WTC11 (cell line): Measurements from ENCODE around the gene TUBB. TPM values are rescaled to one million over a fixed set of nuclear protein-coding genes. Genes with fewer than 3 reads are reported as not detected.

Experiments used
- ATAC-seq: fragments of 200-7000 bp; cut with Tn5 transposase; 2 replicates; pipeline ENCODE4 v1.10.0; 2021; ENCODE audit warnings: mild to moderate bottlenecking, moderate library complexity
- CTCF ChIA-PET: fragments of 300-600 bp; sonication (Branson Sonifier 250); formaldehyde crosslinking; loops from one replicate; lab custom pipeline; 2021; ENCODE audit warnings: antibody characterized with exemption; lab: Charles Lee
- POLR2A ChIA-PET: fragments of 350-600 bp; sonication (Branson Sonifier 250); formaldehyde crosslinking; loops from one replicate; lab custom pipeline; 2021; ENCODE audit warnings: antibody characterized with exemption; lab: Charles Lee
- DNase-seq: peaks from one replicate; pipeline ENCODE4 v3.0.0; 2021; ENCODE audit warnings: low spot score
- H3K27ac Mint-ChIP-seq: 2 replicates; pipeline ENCODE4 v1.8.0; 2021; ENCODE audit warnings: mixed read lengths
- H3K27me3 Mint-ChIP-seq: 2 replicates; pipeline ENCODE4 v1.8.0; 2021; ENCODE audit warnings: low read depth, mild to moderate bottlenecking, moderate library complexity, mixed read lengths
- H3K36me3 Mint-ChIP-seq: 2 replicates; pipeline ENCODE4 v1.8.0; 2021; ENCODE audit warnings: mixed read lengths
- H3K4me1 Mint-ChIP-seq: 2 replicates; pipeline ENCODE4 v1.8.0; 2022; ENCODE audit warnings: mixed read lengths
- H3K4me3 Mint-ChIP-seq: 2 replicates; pipeline ENCODE4 v1.8.0; 2021; ENCODE audit warnings: mild to moderate bottlenecking, moderate library complexity, mixed read lengths
- H3K9me3 Mint-ChIP-seq: 2 replicates; pipeline ENCODE4 v1.8.0; 2021; ENCODE audit warnings: mixed read lengths
- ARID4B ChIP-seq: sonication (generic); formaldehyde crosslinking; IDR thresholded peaks from 2 replicates; pipeline ENCODE4 v1.8.0; 2023; ENCODE audit warnings: missing genetic modification reagents, mild to moderate bottlenecking, borderline replicate concordance
- CREM ChIP-seq: sonication (generic); formaldehyde crosslinking; IDR thresholded peaks from 2 replicates; pipeline ENCODE4 v1.8.1; 2022; ENCODE audit warnings: mild to moderate bottlenecking, missing genetic modification reagents, moderate library complexity
- EMX1 ChIP-seq: fragments of 250-450 bp; sonication (Bioruptor Pico); IDR thresholded peaks from 2 replicates; pipeline ENCODE4 v1.8.0; 2021; ENCODE audit warnings: mild to moderate bottlenecking
- FOXK1 ChIP-seq: sonication (generic); formaldehyde crosslinking; IDR thresholded peaks from 2 replicates; pipeline ENCODE4 v1.8.0; 2022; ENCODE audit warnings: mild to moderate bottlenecking, moderate library complexity, missing genetic modification reagents
- GABPB1 ChIP-seq: sonication (generic); formaldehyde crosslinking; IDR thresholded peaks from 2 replicates; pipeline ENCODE4 v1.8.1; 2023; ENCODE audit warnings: mild to moderate bottlenecking, missing genetic modification reagents
- GRHL2 ChIP-seq: fragments of 250-450 bp; sonication (Bioruptor Pico); IDR thresholded peaks from 2 replicates; pipeline ENCODE4 v1.8.0; 2022; ENCODE audit warnings: mild to moderate bottlenecking, moderate library complexity; ENCODE audit not compliant: insufficient replicate concordance, severe bottlenecking
- HMGA2 ChIP-seq: fragments of 250-450 bp; sonication (Bioruptor Pico); IDR thresholded peaks from 2 replicates; pipeline ENCODE4 v1.4.0; 2021; ENCODE audit warnings: mild to moderate bottlenecking, moderate library complexity
- MYBL2 ChIP-seq: sonication (generic); formaldehyde crosslinking; IDR thresholded peaks from 2 replicates; pipeline ENCODE4 v1.8.1; 2023; ENCODE audit warnings: mild to moderate bottlenecking, moderate library complexity, missing genetic modification reagents
- NR2C2 ChIP-seq: sonication (generic); formaldehyde crosslinking; IDR thresholded peaks from 2 replicates; pipeline ENCODE4 v1.8.0; 2022; ENCODE audit warnings: mild to moderate bottlenecking, missing genetic modification reagents
- PRDM15 ChIP-seq: sonication (generic); formaldehyde crosslinking; IDR thresholded peaks from 2 replicates; pipeline ENCODE4 v1.8.0; 2022; ENCODE audit warnings: missing genetic modification reagents
- TEAD4 ChIP-seq: sonication (generic); formaldehyde crosslinking; IDR thresholded peaks from 2 replicates; pipeline ENCODE4 v1.8.0; 2022; ENCODE audit warnings: mild to moderate bottlenecking, missing genetic modification reagents
- TP53 ChIP-seq: sonication (generic); formaldehyde crosslinking; IDR thresholded peaks from 2 replicates; pipeline ENCODE4 v1.8.1; 2023; ENCODE audit warnings: mild to moderate bottlenecking, missing genetic modification reagents
- total RNA-seq: library from RNA; stranded (reverse); gene quantifications from 3 replicates; pipeline ENCODE4 v1.2.3, GENCODE V29; 2021
- TF ChIP-seq, protein P1 (sequence below): sonication (generic); formaldehyde crosslinking; conservative IDR thresholded peaks from 2 replicates; pipeline ENCODE4 v1.8.1; 2022; ENCODE audit warnings: mild to moderate bottlenecking, missing genetic modification reagents
- TF ChIP-seq, protein P2 (sequence below): sonication (generic); formaldehyde crosslinking; IDR thresholded peaks from 2 replicates; pipeline ENCODE4 v1.8.1; 2022; ENCODE audit warnings: low read depth, missing genetic modification reagents, borderline replicate concordance
- TF ChIP-seq, protein P3 (sequence below): sonication (generic); formaldehyde crosslinking; IDR thresholded peaks from 2 replicates; pipeline ENCODE4 v1.8.0; 2023; ENCODE audit warnings: missing genetic modification reagents
- TF ChIP-seq, protein P4 (sequence below): fragments of 250-450 bp; sonication (Bioruptor Pico); IDR thresholded peaks from 2 replicates; pipeline ENCODE4 v1.9.0; 2021; ENCODE audit warnings: mild to moderate bottlenecking
- TF ChIP-seq, protein P5 (sequence below): sonication (generic); formaldehyde crosslinking; IDR thresholded peaks from 2 replicates; pipeline ENCODE4 v1.8.1; 2022; ENCODE audit warnings: mild to moderate bottlenecking, missing genetic modification reagents, moderate library complexity, borderline replicate concordance

TUBB gene
- total RNA-seq, 1 experiment from 2014 or later: 1,503 TPM

- no peak for DNase-seq
- no peaks in the 10 kb centered on the region for H3K9me3 Mint-ChIP-seq
- H3K27ac Mint-ChIP-seq: no peak overlapping the region
- POLR2A ChIA-PET: no interaction called here
- peaks cover 8% of the 10 kb centered on the region for H3K36me3 Mint-ChIP-seq
- H3K27me3 Mint-ChIP-seq: peaks cover 5% of the 10 kb centered on the region; the same call in 1 of the 2 replicates
- H3K4me1 Mint-ChIP-seq: peaks cover 23% of the 10 kb centered on the region
- CTCF ChIA-PET: interaction anchor here (0.5 to 1.9 kb wide), 7 partner anchors 16 to 445 kb away, joined by 3 to 8 read pairs (median 3); partner anchors contain the start of gene DHX16
- H3K4me3 Mint-ChIP-seq: no peak overlapping the region
- TF ChIP-seq, protein P1, sequence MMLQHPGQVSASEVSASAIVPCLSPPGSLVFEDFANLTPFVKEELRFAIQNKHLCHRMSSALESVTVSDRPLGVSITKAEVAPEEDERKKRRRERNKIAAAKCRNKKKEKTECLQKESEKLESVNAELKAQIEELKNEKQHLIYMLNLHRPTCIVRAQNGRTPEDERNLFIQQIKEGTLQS (CRISPR knock-in tag): no peak
- no peak for TF ChIP-seq PRDM15 (CRISPR knock-in tag)
- no peak for TF ChIP-seq ARID4B
- TF ChIP-seq, protein P2, sequence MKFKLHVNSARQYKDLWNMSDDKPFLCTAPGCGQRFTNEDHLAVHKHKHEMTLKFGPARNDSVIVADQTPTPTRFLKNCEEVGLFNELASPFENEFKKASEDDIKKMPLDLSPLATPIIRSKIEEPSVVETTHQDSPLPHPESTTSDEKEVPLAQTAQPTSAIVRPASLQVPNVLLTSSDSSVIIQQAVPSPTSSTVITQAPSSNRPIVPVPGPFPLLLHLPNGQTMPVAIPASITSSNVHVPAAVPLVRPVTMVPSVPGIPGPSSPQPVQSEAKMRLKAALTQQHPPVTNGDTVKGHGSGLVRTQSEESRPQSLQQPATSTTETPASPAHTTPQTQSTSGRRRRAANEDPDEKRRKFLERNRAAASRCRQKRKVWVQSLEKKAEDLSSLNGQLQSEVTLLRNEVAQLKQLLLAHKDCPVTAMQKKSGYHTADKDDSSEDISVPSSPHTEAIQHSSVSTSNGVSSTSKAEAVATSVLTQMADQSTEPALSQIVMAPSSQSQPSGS: no peak
- no peak for TF ChIP-seq TEAD4 (CRISPR knock-in tag)
- TF ChIP-seq, protein P3, sequence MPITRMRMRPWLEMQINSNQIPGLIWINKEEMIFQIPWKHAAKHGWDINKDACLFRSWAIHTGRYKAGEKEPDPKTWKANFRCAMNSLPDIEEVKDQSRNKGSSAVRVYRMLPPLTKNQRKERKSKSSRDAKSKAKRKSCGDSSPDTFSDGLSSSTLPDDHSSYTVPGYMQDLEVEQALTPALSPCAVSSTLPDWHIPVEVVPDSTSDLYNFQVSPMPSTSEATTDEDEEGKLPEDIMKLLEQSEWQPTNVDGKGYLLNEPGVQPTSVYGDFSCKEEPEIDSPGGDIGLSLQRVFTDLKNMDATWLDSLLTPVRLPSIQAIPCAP (CRISPR knock-in tag): no peak
- TF ChIP-seq GABPB1 (CRISPR knock-in tag): no peak
- no peak for TF ChIP-seq MYBL2 (CRISPR knock-in tag)
- no peak for TF ChIP-seq EMX1
- TF ChIP-seq CREM: no peak
- TF ChIP-seq FOXK1 (CRISPR knock-in tag): no peak
- no peak for TF ChIP-seq HMGA2 (CRISPR knock-in tag)
- TF ChIP-seq, protein P4, sequence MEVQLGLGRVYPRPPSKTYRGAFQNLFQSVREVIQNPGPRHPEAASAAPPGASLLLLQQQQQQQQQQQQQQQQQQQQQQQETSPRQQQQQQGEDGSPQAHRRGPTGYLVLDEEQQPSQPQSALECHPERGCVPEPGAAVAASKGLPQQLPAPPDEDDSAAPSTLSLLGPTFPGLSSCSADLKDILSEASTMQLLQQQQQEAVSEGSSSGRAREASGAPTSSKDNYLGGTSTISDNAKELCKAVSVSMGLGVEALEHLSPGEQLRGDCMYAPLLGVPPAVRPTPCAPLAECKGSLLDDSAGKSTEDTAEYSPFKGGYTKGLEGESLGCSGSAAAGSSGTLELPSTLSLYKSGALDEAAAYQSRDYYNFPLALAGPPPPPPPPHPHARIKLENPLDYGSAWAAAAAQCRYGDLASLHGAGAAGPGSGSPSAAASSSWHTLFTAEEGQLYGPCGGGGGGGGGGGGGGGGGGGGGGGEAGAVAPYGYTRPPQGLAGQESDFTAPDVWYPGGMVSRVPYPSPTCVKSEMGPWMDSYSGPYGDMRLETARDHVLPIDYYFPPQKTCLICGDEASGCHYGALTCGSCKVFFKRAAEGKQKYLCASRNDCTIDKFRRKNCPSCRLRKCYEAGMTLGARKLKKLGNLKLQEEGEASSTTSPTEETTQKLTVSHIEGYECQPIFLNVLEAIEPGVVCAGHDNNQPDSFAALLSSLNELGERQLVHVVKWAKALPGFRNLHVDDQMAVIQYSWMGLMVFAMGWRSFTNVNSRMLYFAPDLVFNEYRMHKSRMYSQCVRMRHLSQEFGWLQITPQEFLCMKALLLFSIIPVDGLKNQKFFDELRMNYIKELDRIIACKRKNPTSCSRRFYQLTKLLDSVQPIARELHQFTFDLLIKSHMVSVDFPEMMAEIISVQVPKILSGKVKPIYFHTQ (CRISPR knock-in tag): no peak
- TF ChIP-seq, protein P5, sequence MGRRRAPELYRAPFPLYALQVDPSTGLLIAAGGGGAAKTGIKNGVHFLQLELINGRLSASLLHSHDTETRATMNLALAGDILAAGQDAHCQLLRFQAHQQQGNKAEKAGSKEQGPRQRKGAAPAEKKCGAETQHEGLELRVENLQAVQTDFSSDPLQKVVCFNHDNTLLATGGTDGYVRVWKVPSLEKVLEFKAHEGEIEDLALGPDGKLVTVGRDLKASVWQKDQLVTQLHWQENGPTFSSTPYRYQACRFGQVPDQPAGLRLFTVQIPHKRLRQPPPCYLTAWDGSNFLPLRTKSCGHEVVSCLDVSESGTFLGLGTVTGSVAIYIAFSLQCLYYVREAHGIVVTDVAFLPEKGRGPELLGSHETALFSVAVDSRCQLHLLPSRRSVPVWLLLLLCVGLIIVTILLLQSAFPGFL: no peak
- no peak for TF ChIP-seq NR2C2 (CRISPR knock-in tag)
- TF ChIP-seq GRHL2 (CRISPR knock-in tag): no peak
- no peak for TF ChIP-seq TP53 (CRISPR knock-in tag)
- ATAC-seq: no peak
Measured at GRCh38 chr6:30747300-30747687, 27.1 kb downstream of the TUBB start.
